Measurements from ENCODE around the gene KIAA1217. TPM values are rescaled to one million over a fixed set of nuclear protein-coding genes. Genes with fewer than 3 reads are reported as not detected.

Gene KIAA1217
- total RNA-seq, 1 experiment from 2014 or later, result 1.1 TPM

GRCh38 chr10:24579906-24580305, 371.0 kb downstream of the KIAA1217 start:
- no peak for DNase-seq (ENCODE audit: low read depth in 1 of 2, low spot score in 2 of 2)
- Histone ChIP-seq H3K4me1 (replicated peaks) (no peaks in the 10 kb centered on the region), H3K4me3 (no peak overlapping the region), H3K9me3 (replicated peaks) (no peaks in the 10 kb centered on the region), H3K27ac (no peak overlapping the region), H3K36me3 (peaks cover 7% of the 10 kb centered on the region), H3K27me3 (replicated peaks) (no peaks in the 10 kb centered on the region)

GRCh38 chr10:24589265-24589664, 380.3 kb downstream of the KIAA1217 start:
- no peaks in the 10 kb centered on the region for H3K9me3 ChIP-seq (replicated peaks)
- no peaks in the 10 kb centered on the region for H3K4me1 ChIP-seq (replicated peaks)
- H3K27ac ChIP-seq, result no peak overlapping the region
- H3K27me3 ChIP-seq (replicated peaks), result no peaks in the 10 kb centered on the region
- H3K36me3 ChIP-seq, result peaks cover 64% of the 10 kb centered on the region
- H3K4me3 ChIP-seq, result no peak overlapping the region
- DNase-seq (ENCODE audit: low read depth in 1 of 2, low spot score in 2 of 2), result no peak

GRCh38 chr10:24590697-24591457, 381.9 kb downstream of the KIAA1217 start:
- DNase-seq (ENCODE audit: low read depth in 1 of 2, low spot score in 2 of 2), result no peak
- no peaks in the 10 kb centered on the region for H3K27me3 ChIP-seq (replicated peaks)
- H3K9me3 ChIP-seq (replicated peaks), result no peaks in the 10 kb centered on the region
- no peaks in the 10 kb centered on the region for H3K4me1 ChIP-seq (replicated peaks)
- H3K4me3 ChIP-seq, result no peak overlapping the region
- H3K27ac ChIP-seq, result no peak overlapping the region
- H3K36me3 ChIP-seq, result peaks cover 75% of the 10 kb centered on the region

- peaks cover 78% of the 10 kb centered on the region for H3K36me3 ChIP-seq
- no peak for DNase-seq (ENCODE audit: low read depth in 1 of 2, low spot score in 2 of 2)
- H3K9me3 ChIP-seq (replicated peaks), result no peaks in the 10 kb centered on the region
- H3K4me3 ChIP-seq, result no peak overlapping the region
- H3K4me1 ChIP-seq (replicated peaks), result no peaks in the 10 kb centered on the region
- no peak overlapping the region for H3K27ac ChIP-seq
- no peaks in the 10 kb centered on the region for H3K27me3 ChIP-seq (replicated peaks)
These were observed 387.4 kb downstream of the KIAA1217 start for GRCh38 chr10:24596217-24596930.

- H3K4me3 ChIP-seq, result no peak overlapping the region
- H3K27me3 ChIP-seq (replicated peaks), result no peaks in the 10 kb centered on the region
- H3K36me3 ChIP-seq, result peaks cover 80% of the 10 kb centered on the region
- DNase-seq (ENCODE audit: low read depth in 1 of 2, low spot score in 2 of 2), result no peak
- H3K27ac ChIP-seq, result no peak overlapping the region
- H3K9me3 ChIP-seq (replicated peaks), result no peaks in the 10 kb centered on the region
- no peaks in the 10 kb centered on the region for H3K4me1 ChIP-seq (replicated peaks)
These were observed 388.5 kb downstream of the KIAA1217 start for GRCh38 chr10:24597426-24597825.

Data from SJSA1 (cell line).